ENCODE measurements around the gene ANP32E. TPM values are rescaled to one million over a fixed set of nuclear protein-coding genes. Genes with fewer than 3 reads are reported as not detected.

The ANP32E gene
- total RNA-seq, 1 donor from 2014 or later = 48.9 TPM

DNA sequence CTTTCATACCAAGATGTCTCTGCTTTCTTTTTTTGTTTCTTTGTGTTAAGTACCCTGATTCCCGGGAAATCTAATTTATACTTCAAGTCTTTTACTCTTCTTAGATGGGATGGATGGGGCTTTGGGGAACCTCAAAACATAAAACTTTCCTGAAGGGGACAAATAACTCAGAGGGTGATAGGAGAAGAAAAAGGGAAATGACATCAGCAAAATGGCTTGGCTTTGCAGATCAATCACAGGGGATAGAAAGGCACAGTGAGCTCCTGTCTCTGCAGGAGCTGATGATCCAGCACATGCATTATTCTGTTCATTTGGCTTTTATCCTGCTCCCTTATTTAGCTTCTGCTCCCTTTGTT, 20.3 kb upstream of the ANP32E start:
- Mint-ChIP-seq H3K36me3 (ENCODE audit: low read depth, unreplicated experiment) (no peaks in the 10 kb centered on the region), H3K4me3 (ENCODE audit: unreplicated experiment) (peak overlapping the region; percentile 40), H3K9me3 (ENCODE audit: unreplicated experiment) (no peaks in the 10 kb centered on the region), H3K4me1 (ENCODE audit: low read depth, unreplicated experiment) (peaks cover 42% of the 10 kb centered on the region), H3K27me3 (ENCODE audit: low read depth, unreplicated experiment) (no peaks in the 10 kb centered on the region), H3K27ac (ENCODE audit: unreplicated experiment) (peak overlapping the region; percentile 43)
- DNase-seq (ENCODE audit: low read depth) (no peak), FAIRE-seq (no peak)
- H3K4me1 ChIP-seq (ENCODE audit: insufficient read depth, low read length) = peaks cover 19% of the 10 kb centered on the region
- peak overlapping the region; percentile 80 for H3K4me2 ChIP-seq (ENCODE audit: low read length)
- no peak for TF ChIP-seq EZH2 (IDR thresholded peaks at IDR 0.05; ENCODE audit: insufficient read depth, low read length)
- TF ChIP-seq, protein P1, sequence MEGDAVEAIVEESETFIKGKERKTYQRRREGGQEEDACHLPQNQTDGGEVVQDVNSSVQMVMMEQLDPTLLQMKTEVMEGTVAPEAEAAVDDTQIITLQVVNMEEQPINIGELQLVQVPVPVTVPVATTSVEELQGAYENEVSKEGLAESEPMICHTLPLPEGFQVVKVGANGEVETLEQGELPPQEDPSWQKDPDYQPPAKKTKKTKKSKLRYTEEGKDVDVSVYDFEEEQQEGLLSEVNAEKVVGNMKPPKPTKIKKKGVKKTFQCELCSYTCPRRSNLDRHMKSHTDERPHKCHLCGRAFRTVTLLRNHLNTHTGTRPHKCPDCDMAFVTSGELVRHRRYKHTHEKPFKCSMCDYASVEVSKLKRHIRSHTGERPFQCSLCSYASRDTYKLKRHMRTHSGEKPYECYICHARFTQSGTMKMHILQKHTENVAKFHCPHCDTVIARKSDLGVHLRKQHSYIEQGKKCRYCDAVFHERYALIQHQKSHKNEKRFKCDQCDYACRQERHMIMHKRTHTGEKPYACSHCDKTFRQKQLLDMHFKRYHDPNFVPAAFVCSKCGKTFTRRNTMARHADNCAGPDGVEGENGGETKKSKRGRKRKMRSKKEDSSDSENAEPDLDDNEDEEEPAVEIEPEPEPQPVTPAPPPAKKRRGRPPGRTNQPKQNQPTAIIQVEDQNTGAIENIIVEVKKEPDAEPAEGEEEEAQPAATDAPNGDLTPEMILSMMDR (IDR thresholded peaks at IDR 0.05; ENCODE audit: insufficient read depth, low read depth, low read length) = no peak
- H3K4me3 ChIP-seq (ENCODE audit: insufficient read depth, low read depth, low read length) = peak overlapping the region; percentile 35
- no peak overlapping the region for H3K9ac ChIP-seq (ENCODE audit: low read length)
- H3K9me3 ChIP-seq (ENCODE audit: insufficient read depth, low read depth, low read length) = no peaks in the 10 kb centered on the region
- no peaks in the 10 kb centered on the region for H3K36me3 ChIP-seq (ENCODE audit: insufficient read depth, low read length)
- peaks cover 28% of the 10 kb centered on the region for H3K27me3 ChIP-seq (ENCODE audit: insufficient read depth, low read length)
- no peaks in the 10 kb centered on the region for H3K79me2 ChIP-seq (ENCODE audit: insufficient read depth, low read length)
- no peaks in the 10 kb centered on the region for H4K20me1 ChIP-seq (ENCODE audit: insufficient read depth, low read length)
- no peak overlapping the region for H3K27ac ChIP-seq (ENCODE audit: low read depth, low read length)
- H2AFZ ChIP-seq (ENCODE audit: low read depth, low read length) = peak overlapping the region; percentile 70

- Histone ChIP-seq H3K79me2 (ENCODE audit: insufficient read depth, low read length) (no peaks in the 10 kb centered on the region), H3K9me3 (ENCODE audit: insufficient read depth, low read depth, low read length) (no peaks in the 10 kb centered on the region), H3K4me1 (ENCODE audit: insufficient read depth, low read length) (no peaks in the 10 kb centered on the region), H3K9ac (ENCODE audit: low read length) (no peak overlapping the region), H3K36me3 (ENCODE audit: insufficient read depth, low read length) (no peaks in the 10 kb centered on the region), H3K4me2 (ENCODE audit: low read length) (no peak overlapping the region), H4K20me1 (ENCODE audit: insufficient read depth, low read length) (no peaks in the 10 kb centered on the region), H3K27ac (ENCODE audit: low read depth, low read length) (no peak overlapping the region), H3K4me3 (ENCODE audit: insufficient read depth, low read depth, low read length) (no peak overlapping the region), H3K27me3 (ENCODE audit: insufficient read depth, low read length) (no peaks in the 10 kb centered on the region), H2AFZ (ENCODE audit: low read depth, low read length) (no peak overlapping the region)
- H3K27ac Mint-ChIP-seq (ENCODE audit: unreplicated experiment) = no peak overlapping the region
- TF ChIP-seq, protein P1 (IDR thresholded peaks at IDR 0.05; ENCODE audit: insufficient read depth, low read depth, low read length) = no peak
- TF ChIP-seq EZH2 (IDR thresholded peaks at IDR 0.05; ENCODE audit: insufficient read depth, low read length) = no peak
- no peaks in the 10 kb centered on the region for H3K27me3 Mint-ChIP-seq (ENCODE audit: low read depth, unreplicated experiment)
- no peaks in the 10 kb centered on the region for H3K9me3 Mint-ChIP-seq (ENCODE audit: unreplicated experiment)
- no peak overlapping the region for H3K4me3 Mint-ChIP-seq (ENCODE audit: unreplicated experiment)
- H3K4me1 Mint-ChIP-seq (ENCODE audit: low read depth, unreplicated experiment) = no peaks in the 10 kb centered on the region
- FAIRE-seq = no peak
- no peak for DNase-seq (ENCODE audit: low read depth)
- H3K36me3 Mint-ChIP-seq (ENCODE audit: low read depth, unreplicated experiment) = no peaks in the 10 kb centered on the region
Observed at GRCh38 chr1:150249936-150250335, 14.0 kb upstream of the ANP32E start.

- FAIRE-seq (no peak), DNase-seq (ENCODE audit: low read depth) (no peak)
- Histone ChIP-seq H3K79me2 (ENCODE audit: insufficient read depth, low read length) (no peaks in the 10 kb centered on the region), H3K4me1 (ENCODE audit: insufficient read depth, low read length) (no peaks in the 10 kb centered on the region), H4K20me1 (ENCODE audit: insufficient read depth, low read length) (no peaks in the 10 kb centered on the region), H3K4me2 (ENCODE audit: low read length) (no peak overlapping the region), H2AFZ (ENCODE audit: low read depth, low read length) (no peak overlapping the region), H3K9me3 (ENCODE audit: insufficient read depth, low read depth, low read length) (no peaks in the 10 kb centered on the region), H3K27ac (ENCODE audit: low read depth, low read length) (no peak overlapping the region), H3K36me3 (ENCODE audit: insufficient read depth, low read length) (no peaks in the 10 kb centered on the region), H3K9ac (ENCODE audit: low read length) (no peak overlapping the region), H3K27me3 (ENCODE audit: insufficient read depth, low read length) (no peaks in the 10 kb centered on the region), H3K4me3 (ENCODE audit: insufficient read depth, low read depth, low read length) (no peak overlapping the region)
- Mint-ChIP-seq H3K36me3 (ENCODE audit: low read depth, unreplicated experiment) (no peaks in the 10 kb centered on the region), H3K9me3 (ENCODE audit: unreplicated experiment) (no peaks in the 10 kb centered on the region), H3K27me3 (ENCODE audit: low read depth, unreplicated experiment) (no peaks in the 10 kb centered on the region), H3K4me1 (ENCODE audit: low read depth, unreplicated experiment) (no peaks in the 10 kb centered on the region), H3K4me3 (ENCODE audit: unreplicated experiment) (no peak overlapping the region), H3K27ac (ENCODE audit: unreplicated experiment) (no peak overlapping the region)
- no peak for TF ChIP-seq EZH2 (IDR thresholded peaks at IDR 0.05; ENCODE audit: insufficient read depth, low read length)
- TF ChIP-seq, protein P1 (IDR thresholded peaks at IDR 0.05; ENCODE audit: insufficient read depth, low read depth, low read length) = no peak
Observed at GRCh38 chr1:150243003-150243402, 7.1 kb upstream of the ANP32E start.
